Esophagus squamous epithelium (tissue), 4 donors: ENCODE measurements around the gene CDC73.

Experiments
- CTCF ChIP-seq, 6 experiments: fragments of 450-650 bp in 4 of 6; fragments of 200-600 bp in 2 of 6; sonication (generic) in 2 of 6; IDR thresholded peaks; one replicate each; pipeline ENCODE4 v1.5.1; 2016 to 2019; ENCODE audit warnings: antibody characterized with exemption in 6 of 6, mild to moderate bottlenecking in 4 of 6, moderate library complexity in 4 of 6
- POLR2A ChIP-seq, 4 donors: fragments of 450-650 bp; IDR thresholded peaks; one replicate each; pipeline ENCODE4 v1.6.1; 2017; ENCODE audit warnings: antibody characterized with exemption in 4 of 4, mild to moderate bottlenecking in 4 of 4, moderate library complexity in 3 of 4

- TF ChIP-seq CTCF (IDR thresholded peaks at IDR 0.05): no peak
- TF ChIP-seq POLR2A (IDR thresholded peaks at IDR 0.05): no peak
Observed at GRCh38 chr1:193237381-193237978, 115.6 kb downstream of the CDC73 start.
